Activated naive CD4-positive, alpha-beta T cell treated with Interleukin-2 at 50 U/mL for 16 hours (primary cell): ENCODE data around the gene CHST11.
"Not testable (repeated sequence)": the region's sequence is repeated elsewhere in the genome, so short reads cannot be mapped to it uniquely, and the experiment has no call there.

Experiments
- DNase-seq: peaks from one replicate; pipeline ENCODE4 v3.0.0-alpha.2; 2020

CHST11 gene

DNA sequence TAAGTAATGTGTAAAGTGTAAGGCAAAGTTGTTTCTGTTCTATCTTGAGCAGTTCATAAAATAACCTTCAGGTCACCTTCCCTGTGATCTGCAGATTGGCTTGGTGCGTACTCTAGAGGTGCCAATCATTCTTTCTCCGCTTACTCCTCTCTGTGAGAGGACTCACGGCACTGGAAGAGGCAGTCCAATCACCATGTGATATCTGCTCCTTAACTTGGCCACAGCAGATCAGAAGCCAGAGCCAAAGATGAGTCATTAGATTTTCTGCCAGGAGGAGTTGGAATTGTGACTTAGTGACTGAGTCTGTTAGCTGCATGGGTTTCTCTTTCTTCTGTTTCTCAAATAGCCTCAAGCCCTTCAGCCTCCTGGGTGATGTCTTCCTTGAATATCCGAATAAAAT lies 335.8 kb downstream of the CHST11 start:
- DNase-seq: no peak

GRCh38 chr12:104793285-104793684 lies 336.5 kb downstream of the CHST11 start:
- DNase-seq: no peak

GRCh38 chr12:104793968-104794367 lies 337.2 kb downstream of the CHST11 start:
- no peak for DNase-seq

DNA sequence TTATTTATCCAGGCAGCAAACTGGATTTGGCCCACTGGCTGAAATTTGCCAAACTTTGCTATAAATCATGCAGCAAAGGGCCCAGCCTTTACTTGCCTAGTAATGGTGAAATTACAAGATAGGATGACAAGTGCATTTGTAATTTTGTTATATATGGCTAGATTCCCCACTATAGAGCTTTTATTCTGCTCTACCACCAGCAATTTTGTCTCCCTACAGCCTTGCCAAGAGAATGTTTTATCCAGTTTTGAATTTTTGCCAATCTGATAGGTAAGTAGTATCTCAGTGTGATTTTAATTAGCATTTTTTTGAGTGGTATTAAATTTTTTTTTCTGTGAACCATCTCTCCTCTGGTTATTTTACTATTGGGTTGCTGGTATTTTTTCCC lies 339.7 kb downstream of the CHST11 start:
- no peak for DNase-seq

- no peak for DNase-seq
Measured at GRCh38 chr12:104799458-104799857, 342.7 kb downstream of the CHST11 start.

GRCh38 chr12:104801005-104801404 lies 344.3 kb downstream of the CHST11 start:
- DNase-seq: no peak

DNA sequence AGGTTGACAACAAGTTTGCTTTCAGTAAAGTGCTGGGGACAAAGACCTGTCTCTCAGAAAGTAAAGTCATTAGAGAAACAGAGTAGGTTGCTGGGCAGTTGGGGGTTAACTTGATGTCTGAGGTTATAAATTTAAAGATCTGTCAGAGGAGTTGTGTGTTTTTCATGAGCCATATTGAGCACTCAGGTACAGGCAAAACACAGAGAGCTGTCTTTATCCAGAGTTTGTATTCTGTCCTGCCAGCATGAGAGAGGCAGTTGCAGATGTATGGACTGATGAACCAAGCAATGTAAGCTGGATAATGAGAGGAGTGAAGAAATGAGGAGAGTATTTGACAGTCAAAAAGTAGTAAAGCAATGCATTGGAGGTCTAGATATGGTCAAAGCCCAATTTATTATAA lies 344.7 kb downstream of the CHST11 start:
- DNase-seq: no peak

DNA sequence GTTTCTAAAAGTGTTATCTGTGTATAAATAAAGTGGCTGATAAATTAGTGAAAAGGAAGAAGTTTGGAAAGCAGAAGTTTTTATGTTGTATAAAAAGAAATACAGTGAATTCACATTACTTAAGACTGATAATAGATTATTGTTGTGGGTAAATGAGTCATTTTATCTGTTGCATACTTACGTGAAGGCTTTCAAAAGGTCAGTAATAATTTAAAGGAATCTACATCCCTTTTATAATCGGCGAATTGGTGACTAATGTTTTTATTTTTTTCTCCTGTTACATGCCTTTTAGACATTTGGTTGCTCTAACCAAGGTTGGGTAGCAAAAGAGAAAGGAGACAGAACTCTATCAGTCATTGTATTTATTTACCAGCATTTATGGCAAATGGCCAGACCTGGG lies 345.5 kb downstream of the CHST11 start:
- no peak for DNase-seq

- DNase-seq: no peak
Measured at GRCh38 chr12:104805186-104805585, 348.4 kb downstream of the CHST11 start.

- DNase-seq: not testable (repeated sequence)
Measured at GRCh38 chr12:104806194-104806593, 349.4 kb downstream of the CHST11 start.

- no peak for DNase-seq
Measured at GRCh38 chr12:104809251-104809650, 352.5 kb downstream of the CHST11 start.

- no peak for DNase-seq
Measured at GRCh38 chr12:104809706-104810385, 353.1 kb downstream of the CHST11 start.
